ENCODE results near the gene FTCD. TPM values are rescaled to one million over a fixed set of nuclear protein-coding genes. Genes with fewer than 3 reads are reported as not detected.
"Not testable (repeated sequence)": the region's sequence is repeated elsewhere in the genome, so short reads cannot be mapped to it uniquely, and the experiment has no call there.

The FTCD gene
- total RNA-seq, 1 experiment from 2014 or later = not detected

- H3K27me3 ChIP-seq (ENCODE audit: control insufficient read depth, insufficient read depth, low read length) = no peaks in the 10 kb centered on the region
- peaks cover 13% of the 10 kb centered on the region for H3K36me3 ChIP-seq (replicated peaks; ENCODE audit: control insufficient read depth, insufficient read depth, low read length)
- DNase-seq = peak; percentile 16
- H3K4me3 ChIP-seq (ENCODE audit: insufficient read depth, low read depth, low read length) = no peak overlapping the region
Measured at GRCh38 chr21:46114963-46115362, 40.4 kb downstream of the FTCD start.

- H3K27me3 ChIP-seq (ENCODE audit: control insufficient read depth, insufficient read depth, low read length) = no peaks in the 10 kb centered on the region
- H3K4me3 ChIP-seq (ENCODE audit: insufficient read depth, low read depth, low read length) = no peak overlapping the region
- peaks cover 12% of the 10 kb centered on the region for H3K36me3 ChIP-seq (replicated peaks; ENCODE audit: control insufficient read depth, insufficient read depth, low read length)
- peak; percentile 17 for DNase-seq
Measured at GRCh38 chr21:46113497-46114176, 41.7 kb downstream of the FTCD start.

GRCh38 chr21:46112725-46113215 lies 42.6 kb downstream of the FTCD start:
- H3K4me3 ChIP-seq (ENCODE audit: insufficient read depth, low read depth, low read length) = no peak overlapping the region
- H3K36me3 ChIP-seq (replicated peaks; ENCODE audit: control insufficient read depth, insufficient read depth, low read length) = peaks cover 11% of the 10 kb centered on the region
- H3K27me3 ChIP-seq (ENCODE audit: control insufficient read depth, insufficient read depth, low read length) = no peaks in the 10 kb centered on the region
- no peak for DNase-seq

GRCh38 chr21:46111857-46112724 lies 43.3 kb downstream of the FTCD start:
- DNase-seq = peak; percentile 51
- no peak overlapping the region for H3K4me3 ChIP-seq (ENCODE audit: insufficient read depth, low read depth, low read length)
- H3K36me3 ChIP-seq (replicated peaks; ENCODE audit: control insufficient read depth, insufficient read depth, low read length) = peaks cover 11% of the 10 kb centered on the region
- no peaks in the 10 kb centered on the region for H3K27me3 ChIP-seq (ENCODE audit: control insufficient read depth, insufficient read depth, low read length)

- Histone ChIP-seq H3K36me3 (replicated peaks; ENCODE audit: control insufficient read depth, insufficient read depth, low read length) (peaks cover 8% of the 10 kb centered on the region), H3K4me3 (ENCODE audit: insufficient read depth, low read depth, low read length) (no peak overlapping the region), H3K27me3 (ENCODE audit: control insufficient read depth, insufficient read depth, low read length) (no peaks in the 10 kb centered on the region)
- no peak for DNase-seq
Measured at GRCh38 chr21:46111193-46111571, 44.2 kb downstream of the FTCD start.

- H3K27me3 ChIP-seq (ENCODE audit: control insufficient read depth, insufficient read depth, low read length) = no peaks in the 10 kb centered on the region
- peaks cover 8% of the 10 kb centered on the region for H3K36me3 ChIP-seq (replicated peaks; ENCODE audit: control insufficient read depth, insufficient read depth, low read length)
- DNase-seq = peak; percentile 89
Measured at GRCh38 chr21:46110499-46111192, 44.7 kb downstream of the FTCD start.

GRCh38 chr21:46109313-46110221 lies 45.8 kb downstream of the FTCD start:
- Histone ChIP-seq H3K36me3 (replicated peaks; ENCODE audit: control insufficient read depth, insufficient read depth, low read length) (peaks cover 6% of the 10 kb centered on the region), H3K27me3 (ENCODE audit: control insufficient read depth, insufficient read depth, low read length) (no peaks in the 10 kb centered on the region), H3K4me3 (ENCODE audit: insufficient read depth, low read depth, low read length) (no peak overlapping the region)
- peak; percentile 57 for DNase-seq

More at GRCh38 chr21:46110499-46111192, 44.7 kb downstream of the FTCD start:
- H3K4me3 ChIP-seq (ENCODE audit: insufficient read depth, low read depth, low read length) = no peak overlapping the region

GRCh38 chr21:46108827-46109312 lies 46.5 kb downstream of the FTCD start:
- Histone ChIP-seq H3K36me3 (replicated peaks; ENCODE audit: control insufficient read depth, insufficient read depth, low read length) (peaks cover 6% of the 10 kb centered on the region), H3K4me3 (ENCODE audit: insufficient read depth, low read depth, low read length) (no peak overlapping the region), H3K27me3 (ENCODE audit: control insufficient read depth, insufficient read depth, low read length) (no peaks in the 10 kb centered on the region)
- DNase-seq = no peak

- not testable (repeated sequence) for H3K36me3 ChIP-seq (replicated peaks; ENCODE audit: control insufficient read depth, insufficient read depth, low read length); DNase-seq; H3K4me3 ChIP-seq (ENCODE audit: insufficient read depth, low read depth, low read length); H3K27me3 ChIP-seq (ENCODE audit: control insufficient read depth, insufficient read depth, low read length)
Measured at GRCh38 chr21:46107376-46107775, 48.0 kb downstream of the FTCD start.

- no peaks in the 10 kb centered on the region for H3K27me3 ChIP-seq (ENCODE audit: control insufficient read depth, insufficient read depth, low read length)
- DNase-seq = no peak
- no peaks in the 10 kb centered on the region for H3K36me3 ChIP-seq (replicated peaks; ENCODE audit: control insufficient read depth, insufficient read depth, low read length)
- H3K4me3 ChIP-seq (ENCODE audit: insufficient read depth, low read depth, low read length) = no peak overlapping the region
Measured at GRCh38 chr21:46104104-46104503, 51.3 kb downstream of the FTCD start.

- Histone ChIP-seq H3K27me3 (ENCODE audit: control insufficient read depth, insufficient read depth, low read length) (peaks cover 7% of the 10 kb centered on the region), H3K36me3 (replicated peaks; ENCODE audit: control insufficient read depth, insufficient read depth, low read length) (no peaks in the 10 kb centered on the region), H3K4me3 (ENCODE audit: insufficient read depth, low read depth, low read length) (no peak overlapping the region)
- no peak for DNase-seq
Measured at GRCh38 chr21:46100906-46101305, 54.5 kb downstream of the FTCD start.

- no peak for DNase-seq
- H3K36me3 ChIP-seq (replicated peaks; ENCODE audit: control insufficient read depth, insufficient read depth, low read length) = no peaks in the 10 kb centered on the region
- H3K27me3 ChIP-seq (ENCODE audit: control insufficient read depth, insufficient read depth, low read length) = peaks cover 7% of the 10 kb centered on the region
- H3K4me3 ChIP-seq (ENCODE audit: insufficient read depth, low read depth, low read length) = no peak overlapping the region
Measured at GRCh38 chr21:46100426-46100825, 55.0 kb downstream of the FTCD start.

- peaks cover 7% of the 10 kb centered on the region for H3K27me3 ChIP-seq (ENCODE audit: control insufficient read depth, insufficient read depth, low read length)
- no peak for DNase-seq
- no peak overlapping the region for H3K4me3 ChIP-seq (ENCODE audit: insufficient read depth, low read depth, low read length)
- H3K36me3 ChIP-seq (replicated peaks; ENCODE audit: control insufficient read depth, insufficient read depth, low read length) = no peaks in the 10 kb centered on the region
Measured at GRCh38 chr21:46100020-46100419, 55.4 kb downstream of the FTCD start.

All from H7 (cell line).